Neutrophil (primary cell): ENCODE results near the gene NDUFB10.
"Not testable (repeated sequence)": the region's sequence is repeated elsewhere in the genome, so short reads cannot be mapped to it uniquely, and the experiment has no call there.

Experiments
- H3K27ac ChIP-seq: fragments of 200-600 bp; sonication (generic); 2 replicates; pipeline ENCODE4 v1.5.1; 2016; ENCODE audit warnings: mild to moderate bottlenecking, moderate library complexity
- H3K27me3 ChIP-seq: fragments of 200-600 bp; sonication (generic); 2 replicates; pipeline ENCODE4 v1.6.0; 2016; ENCODE audit warnings: mild to moderate bottlenecking
- H3K36me3 ChIP-seq: fragments of 200-600 bp; sonication (generic); 2 replicates; pipeline ENCODE4 v1.5.1; 2017
- H3K4me1 ChIP-seq, 2 experiments: fragments of 200-600 bp in 1 of 2; sonication (generic) in 1 of 2; 1 replicate in 1 of 2; 2 replicates in 1 of 2; pipeline versions ENCODE4 v1.5.1 to v1.6.1; 2013 to 2016; ENCODE audit warnings: low read depth in 1 of 2, low read length in 1 of 2, mild to moderate bottlenecking in 1 of 2, moderate library complexity in 1 of 2; ENCODE audit not compliant: control insufficient read depth in 1 of 2, insufficient read depth in 1 of 2
- H3K4me3 ChIP-seq, 2 experiments: fragments of 200-600 bp in 1 of 2; sonication (generic) in 1 of 2; 1 replicate in 1 of 2; 2 replicates in 1 of 2; pipeline ENCODE4 v1.5.1; 2013 to 2016; ENCODE audit warnings: low read depth in 1 of 2, low read length in 1 of 2, mild to moderate bottlenecking in 1 of 2, moderate library complexity in 1 of 2
- H3K9me3 ChIP-seq: fragments of 200-600 bp; sonication (generic); 2 replicates; pipeline ENCODE4 v1.5.1; 2016
- TF ChIP-seq, protein P1 (sequence below): fragments of 200-600 bp; sonication (generic); IDR thresholded peaks from 2 replicates; pipeline ENCODE4 v1.5.1; 2016; ENCODE audit warnings: antibody characterized with exemption

The NDUFB10 gene

GRCh38 chr16:1953734-1954133 is 5.6 kb upstream of the NDUFB10 start:
- H3K27me3 ChIP-seq: peaks cover 3% of the 10 kb centered on the region
- peaks cover 2% of the 10 kb centered on the region in 2 experiments for H3K4me1 ChIP-seq
- H3K27ac ChIP-seq: no peak overlapping the region
- no peaks in the 10 kb centered on the region for H3K36me3 ChIP-seq
- TF ChIP-seq, protein P1, sequence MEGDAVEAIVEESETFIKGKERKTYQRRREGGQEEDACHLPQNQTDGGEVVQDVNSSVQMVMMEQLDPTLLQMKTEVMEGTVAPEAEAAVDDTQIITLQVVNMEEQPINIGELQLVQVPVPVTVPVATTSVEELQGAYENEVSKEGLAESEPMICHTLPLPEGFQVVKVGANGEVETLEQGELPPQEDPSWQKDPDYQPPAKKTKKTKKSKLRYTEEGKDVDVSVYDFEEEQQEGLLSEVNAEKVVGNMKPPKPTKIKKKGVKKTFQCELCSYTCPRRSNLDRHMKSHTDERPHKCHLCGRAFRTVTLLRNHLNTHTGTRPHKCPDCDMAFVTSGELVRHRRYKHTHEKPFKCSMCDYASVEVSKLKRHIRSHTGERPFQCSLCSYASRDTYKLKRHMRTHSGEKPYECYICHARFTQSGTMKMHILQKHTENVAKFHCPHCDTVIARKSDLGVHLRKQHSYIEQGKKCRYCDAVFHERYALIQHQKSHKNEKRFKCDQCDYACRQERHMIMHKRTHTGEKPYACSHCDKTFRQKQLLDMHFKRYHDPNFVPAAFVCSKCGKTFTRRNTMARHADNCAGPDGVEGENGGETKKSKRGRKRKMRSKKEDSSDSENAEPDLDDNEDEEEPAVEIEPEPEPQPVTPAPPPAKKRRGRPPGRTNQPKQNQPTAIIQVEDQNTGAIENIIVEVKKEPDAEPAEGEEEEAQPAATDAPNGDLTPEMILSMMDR: no peak
- H3K9me3 ChIP-seq: no peaks in the 10 kb centered on the region
- no peak overlapping the region for H3K4me3 ChIP-seq

- peaks cover 23 to 25% of the 10 kb centered on the region in 2 experiments for H3K4me1 ChIP-seq
- not testable (repeated sequence) for H3K27ac ChIP-seq, H3K4me3 ChIP-seq, H3K9me3 ChIP-seq, H3K27me3 ChIP-seq
- peaks cover 17% of the 10 kb centered on the region for H3K36me3 ChIP-seq
These were observed 1.8 kb upstream of the NDUFB10 start for GRCh38 chr16:1957434-1958142.

GRCh38 chr16:1958143-1958491 is 1.2 kb upstream of the NDUFB10 start:
- peaks cover 20% of the 10 kb centered on the region for H3K36me3 ChIP-seq
- H3K4me3 ChIP-seq: not testable (repeated sequence)

GRCh38 chr16:1958715-1959268 is 546 bp upstream of the NDUFB10 start:
- Histone ChIP-seq H3K27ac (peak overlapping the region; percentile 68), H3K27me3 (peaks cover 3% of the 10 kb centered on the region), H3K36me3 (peaks cover 20% of the 10 kb centered on the region), H3K9me3 (no peaks in the 10 kb centered on the region), H3K4me1 (peaks cover 29 to 35% of the 10 kb centered on the region in 2 experiments), H3K4me3 (peak overlapping the region; percentile 82 to 83)
- TF ChIP-seq, protein P1: no peak

More at GRCh38 chr16:1958143-1958491, 1.2 kb upstream of the NDUFB10 start:
- H3K27ac ChIP-seq, H3K27me3 ChIP-seq, H3K9me3 ChIP-seq: not testable (repeated sequence)
- H3K4me1 ChIP-seq: peaks cover 23 to 29% of the 10 kb centered on the region in 2 experiments

DNA sequence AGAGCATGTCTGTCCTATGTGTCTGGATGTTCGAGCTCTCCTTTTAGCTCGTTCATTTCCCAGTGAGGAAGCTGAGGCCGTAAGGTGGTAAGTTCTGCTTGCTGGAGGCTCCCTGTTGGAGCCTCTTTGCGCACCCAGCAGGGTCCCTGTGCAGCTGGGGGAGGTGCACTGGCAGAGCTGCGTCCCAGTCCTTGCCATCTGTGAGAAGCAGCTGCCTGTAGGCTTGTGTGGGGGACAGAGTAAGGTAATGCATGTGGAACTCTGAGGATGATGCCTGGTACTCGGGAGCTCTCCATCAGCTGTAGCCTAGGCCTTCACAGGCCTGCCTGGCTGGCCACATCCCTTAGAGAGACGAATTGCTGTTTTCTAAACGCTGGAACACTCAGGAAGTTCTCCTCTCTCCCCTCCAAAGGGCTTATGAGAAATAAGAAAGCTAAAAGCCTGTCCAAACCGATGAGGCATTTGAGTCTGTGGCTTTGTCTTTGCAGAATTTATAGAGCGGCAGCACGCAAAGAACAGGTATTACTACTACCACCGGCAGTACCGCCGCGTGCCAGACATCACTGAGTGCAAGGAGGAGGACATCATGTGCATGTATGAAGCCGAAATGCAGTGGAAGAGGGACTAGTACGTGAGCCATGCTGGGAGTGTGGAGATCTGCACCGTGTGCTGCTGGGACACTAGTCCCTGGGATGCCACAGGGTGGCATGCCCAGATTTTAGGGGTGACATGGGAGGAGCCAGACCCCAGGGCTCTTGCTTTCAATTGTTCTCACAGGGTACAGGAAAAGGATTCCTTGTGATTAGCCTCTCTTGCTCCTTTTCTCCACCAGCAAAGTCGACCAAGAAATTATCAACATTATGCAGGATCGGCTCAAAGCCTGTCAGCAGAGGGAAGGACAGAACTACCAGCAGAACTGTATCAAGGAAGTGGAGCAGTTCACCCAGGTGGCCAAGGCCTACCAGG is 1.6 kb downstream of the NDUFB10 start:
- Histone ChIP-seq H3K4me1 (peaks cover 48 to 50% of the 10 kb centered on the region in 2 experiments), H3K4me3 (peak overlapping the region in 1 of 2 experiments; percentile 82), H3K9me3 (no peaks in the 10 kb centered on the region), H3K36me3 (peaks cover 20% of the 10 kb centered on the region), H3K27ac (no peak overlapping the region), H3K27me3 (peaks cover 3% of the 10 kb centered on the region)
- TF ChIP-seq, protein P1: no peak

GRCh38 chr16:1961651-1962067 is 2.3 kb downstream of the NDUFB10 start:
- Histone ChIP-seq H3K9me3 (no peaks in the 10 kb centered on the region), H3K4me3 (no peak overlapping the region), H3K36me3 (peaks cover 20% of the 10 kb centered on the region), H3K27me3 (peaks cover 2% of the 10 kb centered on the region), H3K27ac (no peak overlapping the region), H3K4me1 (peaks cover 48 to 51% of the 10 kb centered on the region in 2 experiments)
- TF ChIP-seq, protein P1: no peak

DNA sequence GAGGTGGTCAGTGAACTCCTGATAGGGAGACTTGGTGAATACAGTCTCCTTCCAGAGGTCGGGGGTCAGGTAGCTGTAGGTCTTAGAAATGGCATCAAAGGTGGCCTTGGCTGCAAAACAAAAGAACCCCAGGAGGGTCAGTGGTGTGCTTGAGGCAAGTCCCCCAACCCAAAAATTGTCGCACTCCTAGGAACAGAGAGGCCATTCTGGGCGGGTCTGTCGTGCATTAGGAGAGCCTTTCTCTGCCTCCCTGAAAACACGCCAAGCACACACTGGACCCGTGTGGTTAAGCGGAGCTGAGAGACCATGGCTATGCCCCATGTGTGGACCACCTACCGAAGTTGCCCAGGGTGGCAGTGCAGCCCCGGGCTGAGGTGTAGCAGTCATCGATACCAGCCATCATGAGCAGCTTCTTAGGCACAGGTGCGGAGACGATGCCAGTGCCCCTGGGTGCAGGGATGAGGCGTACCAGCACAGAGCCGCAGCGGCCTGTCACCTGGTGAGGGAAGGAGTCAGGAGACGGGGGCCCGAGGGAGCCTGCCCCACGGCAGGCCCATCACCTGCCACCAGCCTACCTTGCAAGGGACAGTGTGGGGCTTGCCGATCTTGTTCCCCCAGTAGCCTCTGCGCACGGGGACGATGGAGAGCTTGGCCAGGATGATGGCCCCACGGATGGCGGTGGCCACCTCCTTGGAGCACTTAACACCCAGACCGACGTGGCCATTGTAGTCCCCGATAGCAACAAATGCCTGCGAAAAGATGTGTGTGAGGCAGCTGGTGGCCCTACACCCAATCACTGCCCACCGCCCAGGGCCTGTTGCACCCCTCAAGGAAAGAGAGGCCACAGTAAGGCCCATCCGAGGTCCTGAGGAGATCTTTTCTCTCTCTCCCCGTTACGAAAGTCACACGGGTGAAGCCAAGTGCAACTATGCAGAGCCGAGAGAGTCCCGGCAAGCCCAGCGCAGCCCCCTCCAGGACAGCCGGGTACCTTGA is 3.1 kb downstream of the NDUFB10 start:
- not testable (repeated sequence) for H3K4me3 ChIP-seq, H3K27me3 ChIP-seq, H3K9me3 ChIP-seq, H3K27ac ChIP-seq
- peaks cover 20% of the 10 kb centered on the region for H3K36me3 ChIP-seq
- peaks cover 48 to 51% of the 10 kb centered on the region in 2 experiments for H3K4me1 ChIP-seq
